ENCODE data around the gene IL4I1.

Gene IL4I1

GRCh38 chr19:49894011-49894664, 2.5 kb downstream of the IL4I1 start:
- no peak for DNase-seq

DNA sequence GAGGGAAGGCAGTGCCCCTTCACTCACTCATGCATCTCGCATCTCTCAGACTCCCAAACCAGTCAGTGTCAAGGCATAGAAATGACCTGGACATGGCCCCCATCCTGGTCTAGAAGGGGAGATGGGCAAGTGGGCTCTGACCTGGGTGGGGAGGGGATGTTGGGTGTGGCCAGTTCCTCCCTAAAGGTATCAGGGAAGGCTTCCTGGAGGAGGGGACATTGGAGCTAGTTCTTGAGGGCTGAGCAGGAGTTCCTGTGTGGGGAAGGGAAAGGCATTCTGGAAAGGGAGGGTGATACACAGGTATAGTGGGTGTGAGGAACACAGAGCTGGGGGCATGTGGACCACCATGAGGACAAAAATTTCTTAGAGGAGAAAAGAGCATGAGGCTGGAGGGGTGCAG, 4.0 kb downstream of the IL4I1 start:
- DNase-seq, result no peak

- no peak for DNase-seq
Measured at GRCh38 chr19:49891393-49891792, 5.3 kb downstream of the IL4I1 start.

DNA sequence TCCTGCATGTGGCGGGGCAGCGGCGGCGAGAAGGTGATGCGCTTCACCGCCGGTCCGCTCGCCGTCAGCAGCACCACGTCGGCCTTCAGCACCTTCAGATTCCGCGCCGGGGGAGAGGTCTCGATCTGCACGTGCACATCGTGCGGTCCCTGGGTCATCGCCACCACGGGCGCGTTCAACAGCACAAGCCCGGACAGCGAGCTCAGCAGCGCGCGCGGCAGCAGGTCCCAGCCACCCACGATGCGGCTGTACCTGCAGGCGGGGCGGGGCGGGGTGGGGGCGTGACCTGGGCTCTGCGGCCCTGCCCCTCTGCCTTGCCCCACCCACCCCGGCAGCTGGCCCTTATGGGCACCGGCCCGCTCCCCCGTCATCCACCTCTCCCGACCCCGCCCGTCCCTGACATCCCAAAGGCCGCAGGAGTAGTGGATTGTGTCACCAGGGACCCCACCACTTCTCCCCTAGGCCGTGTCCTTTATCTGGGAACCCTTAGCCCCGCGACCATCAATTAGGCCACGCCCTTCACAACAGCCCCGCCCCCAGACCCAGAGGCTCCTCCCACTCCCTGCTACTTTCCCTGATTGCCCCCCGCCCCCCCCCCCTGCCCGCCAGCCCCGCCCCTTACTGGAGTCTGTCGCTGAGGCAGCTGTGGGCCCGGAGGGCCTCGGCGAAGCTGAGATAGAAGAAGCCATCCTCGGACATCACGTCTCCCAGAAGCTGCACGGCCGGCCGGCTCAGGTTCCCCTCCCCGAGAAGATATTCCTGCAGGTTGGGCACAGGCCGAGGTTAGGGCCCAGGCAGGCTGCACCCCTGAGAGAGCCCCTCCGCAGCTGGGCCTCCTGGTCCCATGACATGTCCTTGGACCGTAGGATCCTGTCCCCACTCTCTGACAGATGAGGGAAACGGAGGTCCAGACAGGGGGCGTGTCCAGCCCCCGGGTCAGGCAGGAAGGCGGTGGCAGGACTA, 6.1 kb downstream of the IL4I1 start:
- peak; percentile 67 to 84 for DNase-seq

GRCh38 chr19:49889687-49890348, 6.9 kb downstream of the IL4I1 start:
- peak; percentile 84 to 92 for DNase-seq

DNA sequence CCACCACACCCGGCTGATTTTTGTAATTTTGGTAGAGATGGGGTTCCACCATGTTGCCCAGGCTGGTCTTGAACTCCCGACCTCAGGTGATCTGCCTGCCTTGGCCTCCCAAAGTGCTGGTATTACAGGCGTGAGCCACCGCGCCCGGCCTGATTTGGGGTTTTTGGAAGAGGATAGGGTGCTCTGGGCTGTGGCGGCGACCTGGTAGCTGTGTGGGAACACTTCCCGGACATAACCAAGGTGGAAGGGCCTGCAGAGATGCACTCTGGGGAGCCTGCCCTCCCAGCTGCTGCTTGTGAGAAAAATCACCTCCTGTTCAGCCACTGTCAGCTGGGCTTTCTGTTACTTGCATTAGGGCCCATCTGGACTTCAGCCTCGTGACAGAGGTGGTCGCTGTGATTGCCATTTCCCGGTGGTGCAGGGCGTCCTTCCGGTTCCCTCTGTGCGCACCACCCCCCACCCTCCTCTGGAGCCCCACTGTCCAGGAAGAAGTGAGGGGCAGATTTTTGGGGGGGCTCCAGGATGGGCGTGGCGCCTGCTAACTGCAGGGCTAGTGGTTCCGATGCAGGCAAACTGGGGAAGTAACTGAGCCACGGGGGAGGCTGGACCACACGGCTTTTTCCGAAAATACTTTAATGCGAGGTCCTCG, 7.5 kb downstream of the IL4I1 start:
- DNase-seq, result no peak

- DNase-seq, result no peak
Measured at GRCh38 chr19:49888510-49888824, 8.2 kb downstream of the IL4I1 start.

DNA sequence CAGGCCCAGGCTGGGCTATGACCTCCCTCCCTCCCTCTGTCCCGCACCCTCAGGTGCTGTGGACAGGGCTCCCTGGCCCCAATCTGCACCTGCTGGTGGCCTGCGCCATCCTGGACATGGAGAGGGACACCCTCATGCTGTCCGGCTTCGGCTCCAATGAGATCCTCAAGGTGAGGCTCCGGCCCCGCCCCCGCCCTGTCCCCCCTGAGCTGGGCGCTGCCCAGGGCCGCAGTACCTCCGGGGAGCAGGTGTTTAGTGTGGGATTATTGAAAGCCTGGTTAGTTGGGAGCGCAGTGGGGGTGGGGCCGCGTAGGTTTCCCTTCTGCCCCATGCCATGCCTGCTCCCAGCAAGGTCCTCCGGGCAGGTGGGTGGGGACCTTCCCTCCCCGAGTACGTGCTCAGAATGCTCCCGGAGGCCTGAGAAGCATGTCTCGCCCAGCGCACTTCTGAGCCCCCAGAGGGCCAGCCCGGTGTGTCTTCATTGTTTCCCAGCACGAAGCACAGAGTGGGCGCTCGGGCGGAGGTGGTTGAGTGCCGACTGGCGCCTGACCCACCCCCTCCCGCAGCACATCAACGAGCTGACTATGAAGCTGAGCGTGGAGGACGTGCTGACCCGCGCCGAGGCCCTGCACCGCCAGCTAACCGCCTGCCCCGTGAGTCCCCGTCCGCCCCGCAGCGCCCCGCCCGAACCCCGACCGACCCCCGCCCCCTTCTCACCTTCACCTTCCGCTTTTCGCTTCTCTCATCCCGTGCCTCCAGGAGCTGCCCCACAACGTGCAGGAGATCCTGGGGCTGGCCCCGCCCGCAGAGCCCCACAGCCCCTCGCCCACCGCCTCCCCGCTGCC, 8.8 kb downstream of the IL4I1 start:
- no peak for DNase-seq

DNA sequence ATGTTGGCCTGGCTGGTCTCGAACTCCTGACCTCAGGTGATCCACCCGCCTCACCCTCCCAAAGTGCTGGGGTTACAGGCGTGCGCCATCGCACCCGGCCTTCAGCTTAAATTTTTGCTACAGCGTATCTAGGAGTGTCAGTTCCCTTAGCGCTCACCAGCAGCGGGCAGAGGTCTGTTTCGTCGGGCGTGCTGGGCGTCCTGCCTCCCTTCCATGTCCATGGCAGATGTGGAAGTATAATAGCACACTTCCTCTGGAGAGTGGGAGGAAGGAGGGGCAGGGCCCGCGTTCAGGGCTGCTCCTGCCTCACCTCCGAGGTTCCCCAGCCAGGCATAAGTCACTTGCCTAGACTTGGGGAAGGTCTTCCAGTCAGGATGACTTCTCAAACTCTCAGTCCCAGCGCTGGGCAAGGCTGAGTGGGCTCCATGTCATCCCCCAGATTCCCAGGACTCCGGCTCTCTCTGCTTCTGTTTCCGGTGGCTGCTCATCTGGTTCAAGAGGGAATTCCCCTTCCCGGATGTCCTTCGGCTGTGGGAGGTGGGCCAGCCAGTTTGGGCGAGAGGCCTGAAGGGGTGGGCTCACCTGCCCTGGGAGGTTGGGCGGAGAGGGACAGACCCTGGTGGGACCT, 9.5 kb downstream of the IL4I1 start:
- DNase-seq, result no peak

DNA sequence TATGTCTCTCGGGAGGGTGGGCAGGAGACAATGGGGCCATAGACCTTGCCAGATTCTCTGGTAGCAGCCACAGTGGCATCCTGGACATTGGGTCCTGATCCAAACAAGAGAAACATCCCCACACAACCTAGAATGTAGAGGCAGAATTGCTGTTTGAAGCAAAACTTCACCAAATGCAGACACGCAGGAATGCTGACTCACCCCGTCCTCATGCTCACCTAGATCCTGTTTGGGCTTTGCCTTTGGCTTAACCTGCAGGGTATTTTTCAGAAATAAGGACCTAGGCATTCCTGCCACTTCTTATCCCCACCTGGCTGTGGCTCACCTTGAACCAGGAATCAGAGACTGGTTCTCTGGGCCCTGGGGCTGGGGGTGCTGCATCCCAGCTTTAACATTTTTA, 11.9 kb downstream of the IL4I1 start:
- DNase-seq, result no peak

- no peak for DNase-seq
Measured at GRCh38 chr19:49884109-49884508, 12.6 kb downstream of the IL4I1 start.

DNA sequence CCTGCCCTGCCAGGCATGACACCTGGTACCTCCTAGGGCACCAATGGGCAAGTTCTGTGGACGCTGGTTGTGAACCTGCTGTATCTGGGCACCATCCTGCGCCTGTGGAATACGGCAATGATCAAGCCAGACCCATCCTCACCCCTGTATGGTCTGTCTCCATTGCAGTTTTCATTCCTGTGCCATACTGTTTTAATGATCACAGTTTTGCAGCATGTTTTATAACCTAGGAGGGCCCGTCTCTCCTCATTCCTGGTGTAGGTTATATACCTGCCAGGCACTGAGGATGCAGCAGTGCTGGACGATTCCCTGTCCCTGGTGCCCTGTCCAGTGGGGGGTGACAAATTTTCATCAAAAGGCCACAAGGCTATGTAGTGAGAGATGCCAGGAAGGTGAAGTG, 13.6 kb downstream of the IL4I1 start:
- no peak for DNase-seq

DNA sequence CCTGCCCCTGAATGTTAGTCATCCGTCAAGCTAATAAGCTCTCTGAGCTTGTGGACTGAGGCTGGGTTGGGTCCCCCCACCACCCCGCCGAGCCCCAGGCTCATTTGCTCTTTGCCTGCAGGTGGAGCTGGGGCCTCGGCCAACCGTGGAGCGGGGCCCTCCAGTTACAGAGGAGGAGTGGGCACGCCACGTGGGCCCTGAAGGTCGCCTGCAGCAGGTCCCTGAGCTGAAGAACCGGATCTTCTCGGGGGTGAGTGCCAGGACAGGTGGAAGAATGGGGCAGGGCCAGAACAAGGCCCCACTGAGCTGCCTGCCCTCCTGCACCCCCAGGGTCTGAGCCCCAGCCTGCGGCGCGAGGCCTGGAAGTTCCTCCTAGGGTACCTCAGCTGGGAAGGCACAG, 14.0 kb downstream of the IL4I1 start:
- no peak for DNase-seq

DNA sequence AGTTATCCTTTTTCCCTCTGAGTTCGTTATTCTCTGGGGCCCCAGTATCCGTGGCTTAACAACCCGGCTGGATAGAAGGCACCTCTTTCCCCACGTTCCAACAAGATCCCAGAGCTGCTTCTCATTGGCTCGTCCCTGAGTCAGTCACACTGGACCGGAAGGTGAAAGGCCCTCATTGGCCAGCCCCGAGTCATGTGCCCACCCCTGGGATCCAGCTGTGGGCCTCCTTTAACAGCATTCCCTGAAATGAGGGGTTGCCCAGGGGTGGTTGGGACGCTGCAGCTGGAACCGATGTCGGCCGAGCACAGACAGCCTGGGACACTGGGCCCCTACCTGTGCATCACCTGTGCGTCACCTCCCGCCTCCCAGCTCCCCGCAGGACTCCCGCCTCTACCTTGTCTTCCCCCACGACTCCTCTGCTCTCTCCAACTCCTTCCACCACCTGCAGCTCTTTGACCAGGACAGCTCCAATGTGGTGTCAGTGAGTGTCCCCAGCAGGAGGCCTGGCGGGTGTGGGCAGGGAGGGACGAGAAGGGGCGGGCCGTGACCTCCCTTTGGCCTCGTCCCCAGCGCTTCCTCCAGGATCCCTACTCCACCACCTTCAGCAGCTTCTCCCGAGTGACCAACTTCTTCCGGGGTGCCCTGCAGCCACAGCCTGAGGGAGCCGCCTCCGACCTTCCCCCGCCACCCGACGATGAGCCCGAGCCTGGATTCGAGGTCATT, 14.9 kb downstream of the IL4I1 start:
- DNase-seq, result no peak

DNA sequence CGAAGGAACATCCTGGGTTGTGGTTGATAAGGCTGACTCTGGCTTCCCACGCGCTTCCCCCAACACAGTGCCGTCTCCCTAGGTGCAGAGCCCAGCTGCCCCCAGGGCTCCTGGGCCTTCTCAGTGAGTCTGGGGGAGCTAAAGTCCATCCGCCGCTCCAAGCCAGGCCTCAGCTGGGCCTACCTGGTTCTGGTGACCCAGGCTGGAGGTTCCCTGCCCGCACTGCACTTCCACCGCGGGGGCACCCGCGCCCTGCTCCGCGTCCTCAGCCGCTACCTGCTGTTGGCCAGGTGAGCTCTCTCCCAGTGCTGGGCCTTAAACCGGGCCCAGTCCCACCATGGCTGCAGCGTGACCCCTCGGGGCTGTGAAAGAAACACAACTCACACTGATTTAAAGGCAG, 15.5 kb downstream of the IL4I1 start:
- DNase-seq, result no peak

DNA sequence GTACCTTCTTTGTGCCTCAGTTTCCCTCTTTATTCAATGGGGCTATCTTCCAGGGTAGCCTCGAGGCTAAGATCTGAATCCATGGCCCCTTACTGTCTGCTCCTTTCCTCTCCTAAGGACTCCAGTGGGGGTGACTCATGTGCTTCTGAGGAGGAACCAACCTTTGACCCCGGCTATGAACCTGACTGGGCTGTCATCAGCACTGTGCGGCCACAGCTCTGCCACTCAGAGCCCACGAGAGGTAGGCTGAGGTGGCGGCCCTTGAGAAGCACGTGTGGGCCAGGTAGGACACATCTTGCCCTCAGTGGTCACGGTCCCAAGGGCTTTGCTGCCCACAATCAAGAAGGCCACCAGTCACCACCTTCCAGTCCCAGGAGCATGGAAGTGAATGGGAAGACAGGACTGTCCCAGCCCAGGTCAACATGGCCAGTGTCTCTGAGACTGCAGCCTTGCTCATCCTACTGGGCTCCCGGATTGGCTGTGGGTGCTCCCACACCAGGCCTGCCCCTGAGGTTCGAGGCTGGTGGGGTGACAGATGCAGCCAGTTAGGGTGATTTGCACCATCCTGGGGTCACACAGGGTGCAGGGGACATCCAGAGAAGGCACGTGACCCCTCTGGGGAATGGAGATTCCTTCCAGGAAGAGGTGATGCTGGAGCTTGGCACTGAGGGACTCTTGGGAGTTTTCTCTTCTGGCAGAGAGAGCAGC, 16.4 kb downstream of the IL4I1 start:
- DNase-seq, result no peak

GRCh38 chr19:49879243-49879963, 17.3 kb downstream of the IL4I1 start:
- no peak for DNase-seq

DNA sequence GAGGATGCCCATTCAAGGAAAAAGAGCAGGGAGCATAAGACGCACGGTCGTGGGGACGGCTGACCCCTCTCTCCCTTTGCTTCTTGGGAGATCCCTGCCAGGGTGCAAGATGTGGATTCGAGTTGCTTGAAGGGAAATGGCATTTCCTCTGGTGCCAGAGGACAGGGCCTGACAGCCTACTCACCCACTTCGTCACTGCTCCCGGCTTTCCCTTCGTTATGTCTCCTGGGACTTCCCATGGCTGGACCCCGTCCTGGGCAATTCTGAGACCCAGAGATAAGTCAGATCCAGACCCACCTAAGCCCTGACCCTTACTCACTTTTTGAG, 18.0 kb downstream of the IL4I1 start:
- no peak for DNase-seq

- DNase-seq, result peak; percentile 95 to 96
Measured at GRCh38 chr19:49877879-49878743, 18.6 kb downstream of the IL4I1 start.
